Fibroblast of skin of left biceps (primary cell): ENCODE measurements around the gene CD36.
"Not testable (repeated sequence)": the region's sequence is repeated elsewhere in the genome, so short reads cannot be mapped to it uniquely, and the experiment has no call there.

ENCODE experiments used
- DNase-seq, 2 experiments: peaks; one replicate each; pipeline ENCODE4 v3.0.0-alpha.2; 2013; ENCODE audit warnings: low read depth in 2 of 2

The CD36 gene

DNA sequence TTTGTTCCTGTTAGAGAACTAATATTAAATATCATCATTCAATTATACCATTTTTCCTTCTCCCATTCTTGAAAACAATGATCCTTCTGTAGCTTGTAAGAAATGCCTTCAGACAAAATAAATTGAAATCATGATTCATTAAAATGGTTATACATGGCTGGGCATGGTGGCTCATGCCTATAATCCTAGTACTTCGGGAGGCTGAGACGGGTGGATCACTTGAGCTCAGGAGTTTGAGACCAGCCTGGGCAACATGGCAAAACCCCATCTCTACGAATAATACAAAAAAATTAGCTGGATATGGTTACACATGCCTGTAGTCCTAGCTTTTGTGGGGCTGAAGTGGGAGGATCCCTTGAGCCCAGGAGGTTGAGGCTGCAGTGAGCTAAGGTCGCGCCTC, 13.0 kb downstream of the CD36 start:
- DNase-seq = no peak

DNA sequence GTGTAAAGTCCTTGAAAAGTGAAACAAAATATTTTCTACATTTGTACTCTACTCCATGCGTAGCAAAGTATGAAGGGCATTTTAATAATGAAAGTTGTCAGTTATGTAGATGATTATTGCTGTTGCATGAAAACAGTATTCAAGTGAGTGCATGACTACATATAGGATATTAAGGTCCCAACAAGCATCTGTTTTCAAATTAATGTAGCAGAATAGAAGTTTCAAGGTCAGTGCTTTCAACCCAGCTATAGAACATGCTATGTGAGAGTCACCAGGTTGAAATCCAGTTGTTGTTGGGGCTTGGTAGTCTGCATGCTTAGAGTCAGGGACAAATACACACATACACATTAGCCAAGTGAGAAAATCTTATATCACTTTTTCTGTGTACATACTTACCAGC, 14.8 kb downstream of the CD36 start:
- no peak for DNase-seq

DNA sequence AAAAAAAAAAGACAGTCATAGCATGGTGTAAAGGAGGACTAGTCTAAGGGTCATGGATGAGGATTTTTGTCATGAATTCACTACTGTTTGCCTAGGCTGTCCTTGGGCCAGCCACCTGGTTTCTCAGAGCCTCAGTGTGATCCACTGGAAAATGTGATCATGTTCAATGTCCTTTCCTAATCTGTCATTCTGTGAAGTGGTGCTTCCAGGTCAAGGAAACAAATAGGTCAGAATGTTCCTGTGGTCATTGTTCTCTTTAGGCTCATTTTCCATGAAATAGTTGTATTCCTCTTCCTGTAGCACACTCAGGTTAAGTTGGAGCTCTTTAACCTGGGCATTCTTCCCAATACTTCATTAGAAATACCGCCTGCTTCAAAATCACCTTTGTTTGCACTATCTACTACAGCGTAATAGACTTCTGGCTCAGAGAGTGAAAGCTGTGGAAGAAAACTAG, 16.5 kb downstream of the CD36 start:
- DNase-seq = no peak

DNA sequence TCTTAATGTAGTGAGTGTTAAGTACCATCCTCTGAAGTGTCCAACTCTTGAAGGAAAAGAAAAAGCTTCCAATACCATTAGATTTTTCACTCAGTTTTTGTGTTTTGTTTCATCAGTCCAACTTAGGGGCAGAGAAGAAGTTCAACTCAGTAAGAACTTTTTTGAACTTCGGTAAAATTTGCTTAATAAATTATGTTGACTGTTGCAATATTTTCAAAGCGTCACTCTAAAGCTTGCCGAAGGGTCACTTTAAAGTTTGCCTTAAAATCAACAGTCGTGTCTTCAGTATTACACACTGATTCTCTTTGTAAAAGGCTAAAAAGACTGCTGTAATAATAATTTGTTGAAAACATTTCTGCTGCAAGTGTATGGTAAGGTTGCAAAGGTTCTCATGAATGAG, 17.6 kb downstream of the CD36 start:
- DNase-seq = no peak

DNA sequence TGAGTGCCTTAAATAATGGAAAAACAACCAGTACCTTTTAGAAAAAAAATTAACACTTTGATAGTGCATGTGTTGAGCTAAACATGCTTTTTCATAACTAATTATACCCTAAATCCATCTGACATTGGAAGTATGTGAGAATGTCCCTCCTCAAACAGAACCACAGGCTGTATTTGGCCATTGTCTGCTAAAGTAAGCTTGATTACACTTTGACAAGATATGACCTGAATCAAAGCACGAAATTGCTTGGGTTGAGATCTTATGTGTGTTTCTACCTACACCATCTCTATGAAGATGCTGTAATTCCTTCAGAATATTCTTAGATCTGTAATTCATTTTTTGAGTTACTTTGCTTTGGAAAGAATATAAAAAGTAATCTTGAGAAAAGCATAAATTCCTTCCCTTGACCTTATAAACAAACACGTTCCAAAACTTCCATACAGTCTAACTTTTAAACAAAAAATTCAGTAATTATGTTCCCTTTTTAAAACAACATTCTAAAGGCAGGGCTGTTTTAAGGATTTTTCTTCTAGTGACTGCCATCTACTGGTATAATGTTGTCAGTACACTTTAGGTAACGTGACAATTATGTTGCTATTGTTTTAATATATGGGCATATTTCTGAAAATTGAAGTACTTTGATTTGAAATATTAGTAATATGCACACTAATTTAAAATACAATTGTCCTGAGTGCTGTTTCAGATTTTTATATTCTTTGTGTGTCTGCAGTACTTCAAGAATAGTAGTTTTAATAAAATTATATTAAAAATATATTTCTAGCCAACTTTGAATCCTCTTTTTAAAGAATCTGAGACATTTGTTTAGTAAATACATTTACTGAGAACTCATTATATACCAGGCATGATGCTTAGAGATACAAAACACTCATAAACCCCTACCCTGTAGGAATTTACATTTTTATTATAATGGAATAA, 20.9 kb downstream of the CD36 start:
- no peak for DNase-seq

DNA sequence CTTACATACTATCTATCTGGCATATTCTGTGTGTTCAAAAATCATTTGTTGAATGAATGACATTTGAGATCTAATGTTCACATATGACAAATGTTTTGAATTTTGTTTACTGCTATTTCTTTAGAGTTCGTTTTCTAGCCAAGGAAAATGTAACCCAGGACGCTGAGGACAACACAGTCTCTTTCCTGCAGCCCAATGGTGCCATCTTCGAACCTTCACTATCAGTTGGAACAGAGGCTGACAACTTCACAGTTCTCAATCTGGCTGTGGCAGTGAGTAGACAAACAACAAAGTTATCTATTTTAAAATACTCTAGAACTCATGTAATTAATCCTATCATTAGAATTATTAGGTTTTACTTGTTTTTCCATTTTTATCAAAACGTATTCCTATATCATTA, 22.5 kb downstream of the CD36 start:
- DNase-seq = no peak

DNA sequence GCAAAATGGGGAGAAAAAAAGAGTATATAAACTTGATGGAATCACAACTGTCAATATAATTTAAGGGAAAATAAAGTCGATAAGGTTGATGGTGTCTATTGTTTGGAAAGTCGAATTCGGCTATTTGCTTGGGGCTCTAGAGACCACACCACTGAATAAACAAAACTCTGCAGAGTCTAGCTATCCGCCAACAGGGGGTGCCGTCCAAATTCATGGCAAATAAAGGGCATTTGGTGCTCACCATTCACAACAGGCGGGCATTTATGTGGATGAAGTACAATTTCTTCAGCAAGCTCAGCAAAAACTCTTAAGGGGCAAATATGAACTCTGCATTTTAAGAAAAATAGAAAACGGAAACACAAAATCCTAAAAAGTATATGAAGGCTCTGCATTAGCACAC, 23.3 kb downstream of the CD36 start:
- DNase-seq = no peak

DNA sequence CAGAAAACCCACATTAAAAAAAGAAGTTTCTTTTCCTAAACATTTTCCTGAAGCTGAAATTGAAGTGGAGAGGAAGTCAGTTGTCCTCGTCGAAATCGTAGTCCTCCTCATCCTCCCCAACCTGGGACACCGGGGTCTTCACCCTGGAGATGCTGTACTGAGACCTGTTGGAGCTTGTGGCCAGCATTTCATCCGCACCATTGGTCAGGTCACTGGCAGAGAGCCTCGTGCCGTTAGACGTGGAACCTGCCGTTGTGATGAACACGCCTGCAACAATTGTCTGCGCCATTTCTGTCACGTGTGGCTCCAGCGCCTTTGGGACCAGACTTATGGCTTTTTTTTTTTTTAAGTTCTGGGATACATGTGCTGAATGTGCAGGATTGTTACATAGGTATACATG, 23.8 kb downstream of the CD36 start:
- no peak for DNase-seq

DNA sequence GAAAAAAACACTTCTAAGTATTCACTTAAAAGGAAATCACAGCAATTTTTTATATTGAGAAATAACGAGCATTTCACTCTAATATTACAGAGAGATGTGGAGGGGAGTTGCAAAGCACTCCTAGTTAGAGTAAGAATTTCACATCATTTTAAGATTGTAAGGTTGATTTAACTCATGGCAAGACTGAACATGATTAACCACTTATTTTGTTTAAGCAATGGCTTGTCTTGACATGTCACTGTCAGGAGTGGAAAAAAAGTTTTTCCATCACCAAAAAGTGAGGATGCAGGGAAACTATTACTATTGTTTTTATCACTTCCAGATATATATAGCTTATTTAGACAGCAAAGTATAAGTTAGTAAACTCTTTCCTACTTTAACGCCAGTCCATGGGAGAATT, 27.1 kb downstream of the CD36 start:
- no peak for DNase-seq

DNA sequence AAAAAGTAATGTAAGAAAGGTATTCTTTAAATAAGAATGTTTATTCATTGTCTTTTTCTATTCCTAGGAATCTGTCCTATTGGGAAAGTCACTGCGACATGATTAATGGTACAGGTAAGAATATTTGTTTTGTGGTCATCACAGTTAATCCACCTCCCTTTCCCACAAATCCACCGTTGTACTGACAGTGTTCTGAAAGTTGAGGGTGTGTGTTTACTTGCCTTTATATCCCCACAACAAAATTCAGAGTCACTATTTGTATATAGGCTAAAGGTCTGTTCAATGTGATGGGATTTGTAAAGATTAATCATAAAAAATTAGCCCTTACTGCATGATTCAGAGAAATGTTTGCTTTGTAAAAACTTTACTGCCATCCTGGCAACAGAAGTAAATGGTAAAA, 27.9 kb downstream of the CD36 start:
- DNase-seq = no peak

DNA sequence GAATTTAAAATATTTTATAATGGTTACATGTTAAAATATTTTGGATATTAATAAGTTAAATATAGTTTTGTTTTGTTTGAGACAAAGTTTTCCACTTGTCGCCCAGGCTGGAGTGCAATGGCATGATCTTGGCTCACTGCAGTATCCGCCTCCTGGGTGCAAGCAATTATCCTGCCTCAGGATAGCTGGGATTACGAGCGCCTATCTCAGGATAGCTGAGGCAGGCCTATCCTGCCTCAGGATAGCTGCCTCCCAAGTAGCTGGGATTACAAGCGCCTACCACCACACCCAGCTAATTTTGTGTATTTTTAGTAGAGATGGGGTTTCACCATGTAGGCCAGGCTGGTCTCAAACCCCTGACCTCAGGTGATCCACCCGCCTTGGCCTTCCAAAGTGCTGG, 30.9 kb downstream of the CD36 start:
- not testable (repeated sequence) for DNase-seq

DNA sequence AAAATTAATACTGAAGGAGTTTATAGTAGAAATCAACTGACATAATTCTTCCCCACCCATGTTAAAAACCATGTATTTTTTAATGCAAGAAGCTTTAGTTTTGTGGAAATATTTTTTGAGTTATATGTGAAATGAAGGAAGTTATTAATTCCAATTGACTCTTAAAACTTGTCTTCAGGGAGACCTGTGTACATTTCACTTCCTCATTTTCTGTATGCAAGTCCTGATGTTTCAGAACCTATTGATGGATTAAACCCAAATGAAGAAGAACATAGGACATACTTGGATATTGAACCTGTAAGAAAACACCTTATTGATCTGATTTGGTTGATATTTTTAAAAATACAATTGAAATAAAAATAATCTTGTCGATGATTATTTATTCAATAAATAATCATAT, 33.3 kb downstream of the CD36 start:
- no peak for DNase-seq

DNA sequence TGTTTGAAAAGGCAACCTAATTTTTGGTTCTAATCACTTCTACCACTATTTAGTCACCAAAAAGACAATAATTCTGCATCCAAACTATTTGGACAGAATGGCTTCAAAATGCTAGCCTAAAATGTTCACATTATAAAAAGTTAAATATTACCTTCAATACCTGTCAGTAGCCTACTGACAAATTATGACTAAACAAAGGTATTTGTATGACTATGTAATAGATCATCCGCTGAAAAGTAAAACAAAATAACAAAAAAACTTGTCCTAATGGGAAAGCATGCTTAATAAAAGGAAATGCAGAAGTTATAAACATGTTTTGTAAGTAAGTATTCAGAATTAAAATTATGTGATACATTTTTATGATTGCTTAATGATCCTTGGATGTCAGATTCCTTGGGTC, 36.6 kb downstream of the CD36 start:
- no peak for DNase-seq

DNA sequence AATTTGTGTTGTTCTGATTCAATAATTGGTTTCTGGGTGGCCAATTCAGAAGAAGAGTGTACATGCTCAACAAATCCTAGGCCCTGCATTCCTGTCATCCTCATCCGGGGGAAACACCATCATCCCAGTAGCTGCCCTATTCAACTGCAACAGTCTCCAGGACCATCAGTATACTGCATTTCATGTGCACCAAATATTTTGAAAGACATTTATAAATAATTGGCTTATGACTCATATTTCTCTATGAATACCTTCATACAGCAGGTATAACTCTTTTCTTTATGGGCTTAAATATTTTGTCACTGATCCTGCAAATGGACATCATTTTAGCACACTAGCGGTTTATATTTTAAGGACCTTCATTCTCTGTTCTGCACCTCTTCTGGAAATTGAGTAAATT, 38.0 kb downstream of the CD36 start:
- DNase-seq = no peak

DNA sequence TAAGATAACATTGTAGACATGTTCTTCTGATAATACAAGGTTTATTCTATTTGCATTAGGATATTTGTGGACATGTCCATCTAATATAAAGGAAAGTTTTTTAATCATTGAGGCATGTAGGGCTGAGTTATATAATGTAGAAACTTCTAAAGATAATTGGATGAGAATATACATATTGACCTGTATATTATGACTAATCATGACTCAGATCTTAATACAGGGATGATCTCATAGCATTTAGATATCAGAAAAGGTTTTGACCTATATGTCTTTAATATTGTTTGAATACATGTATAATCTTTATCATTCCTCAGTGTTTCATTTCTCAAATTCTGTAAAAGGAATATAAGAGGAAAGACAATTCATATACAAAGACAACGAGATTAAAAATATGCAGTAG, 39.2 kb downstream of the CD36 start:
- no peak for DNase-seq

DNA sequence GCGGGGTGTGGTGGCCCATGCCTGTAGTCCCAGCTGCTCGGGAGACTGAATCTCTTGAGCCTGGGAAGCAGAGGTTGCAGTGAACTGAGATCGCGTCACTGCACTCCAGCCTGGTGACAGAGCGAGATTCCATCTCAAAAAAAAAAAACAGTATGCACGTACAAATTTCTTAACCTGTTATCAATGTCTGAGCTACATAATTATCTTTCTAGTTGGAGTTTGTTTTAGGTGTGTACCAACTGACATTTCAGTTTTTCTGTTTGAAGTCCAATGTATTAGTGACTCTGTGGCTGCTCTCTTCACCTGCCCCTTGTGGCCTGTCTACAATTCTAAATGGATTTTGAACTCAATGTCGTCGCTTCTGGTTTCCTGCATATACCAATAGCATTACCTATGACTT, 40.3 kb downstream of the CD36 start:
- no peak for DNase-seq

DNA sequence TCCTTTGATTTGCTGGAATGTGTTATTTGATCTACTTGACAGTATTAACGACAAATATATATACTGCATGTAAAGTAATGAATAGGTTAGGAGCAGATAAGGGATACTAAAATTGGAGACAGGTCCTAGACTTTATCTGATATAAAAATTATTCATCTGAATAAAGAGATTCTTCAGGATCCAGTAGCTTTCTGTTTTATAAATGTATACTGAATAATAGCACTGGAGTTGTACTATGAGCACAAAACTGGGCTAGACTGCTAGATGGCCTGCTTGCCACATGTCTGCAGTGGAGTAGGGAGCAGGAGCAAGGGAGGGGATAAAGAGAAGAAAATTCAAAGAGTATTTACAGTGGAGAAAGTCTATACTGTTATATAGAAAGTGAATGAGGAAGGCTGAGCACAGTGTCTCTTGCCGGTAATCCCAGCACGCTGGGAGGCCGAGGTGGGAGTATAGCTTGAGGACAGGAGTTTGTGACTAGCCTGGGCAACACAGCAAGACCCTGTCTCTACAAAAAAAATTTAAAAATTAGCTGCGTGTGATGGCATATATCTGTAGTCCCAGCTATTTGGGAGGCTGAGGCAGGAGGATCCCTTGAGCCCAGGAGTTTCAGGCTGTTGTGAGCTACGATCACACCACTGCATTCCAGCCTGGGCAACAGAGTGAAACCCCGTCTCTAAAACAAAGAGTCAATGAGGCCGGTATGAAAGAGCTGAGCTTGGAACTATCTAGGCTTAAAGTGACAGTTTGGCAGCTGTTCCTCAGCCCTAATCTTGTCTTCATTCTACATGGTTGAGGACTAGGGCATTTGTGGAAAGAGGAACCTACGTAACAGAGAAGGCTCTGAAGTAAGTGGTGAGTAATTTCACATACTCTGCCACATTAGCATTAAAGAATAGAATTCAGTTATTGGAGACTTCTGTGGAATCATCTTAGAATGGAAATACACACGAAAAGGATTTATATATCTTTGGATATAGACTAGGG, 41.8 kb downstream of the CD36 start:
- DNase-seq = no peak

DNA sequence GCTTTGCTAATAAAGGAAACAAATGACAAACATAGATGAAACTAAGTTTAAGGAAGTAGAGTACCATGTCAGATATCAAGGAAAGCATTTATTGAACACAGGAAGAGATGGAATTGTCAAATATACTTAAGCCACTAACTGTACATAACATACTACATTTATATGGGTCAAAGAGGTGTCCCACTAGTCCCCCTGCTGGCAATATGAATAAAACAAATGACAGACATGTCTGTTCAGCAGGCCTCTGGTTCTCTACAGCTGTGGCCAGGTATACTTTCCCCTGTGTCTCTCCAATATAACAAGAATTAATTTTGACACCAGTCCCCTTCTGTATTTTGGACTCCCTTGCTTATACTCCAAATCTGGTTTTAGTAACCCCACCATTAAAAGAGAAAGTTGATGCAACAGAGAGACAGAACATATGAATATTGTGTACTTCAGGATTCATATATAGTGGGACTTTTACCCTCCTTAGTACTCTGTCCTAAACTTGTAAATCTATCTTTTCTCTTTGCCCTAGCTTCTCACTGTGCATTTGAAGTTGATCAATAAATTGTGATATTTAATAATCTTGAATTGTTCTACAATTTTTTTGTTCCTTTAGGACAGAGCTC, 42.9 kb downstream of the CD36 start:
- no peak for DNase-seq

DNA sequence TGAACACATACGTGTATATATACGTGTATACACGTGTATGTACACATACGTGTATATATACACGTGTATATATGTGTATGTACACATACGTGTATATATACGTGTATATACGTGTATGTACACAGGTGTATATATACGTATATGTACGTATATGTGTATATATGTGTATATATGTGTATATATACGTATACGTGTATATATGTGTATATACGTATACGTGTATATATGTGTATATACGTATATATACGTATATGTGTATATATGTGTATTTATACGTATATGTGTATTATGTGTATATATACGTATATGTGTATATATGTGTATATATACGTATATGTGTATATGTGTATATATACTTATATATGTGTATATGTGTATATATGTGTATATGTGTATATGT, 44.3 kb downstream of the CD36 start:
- DNase-seq = no peak

DNA sequence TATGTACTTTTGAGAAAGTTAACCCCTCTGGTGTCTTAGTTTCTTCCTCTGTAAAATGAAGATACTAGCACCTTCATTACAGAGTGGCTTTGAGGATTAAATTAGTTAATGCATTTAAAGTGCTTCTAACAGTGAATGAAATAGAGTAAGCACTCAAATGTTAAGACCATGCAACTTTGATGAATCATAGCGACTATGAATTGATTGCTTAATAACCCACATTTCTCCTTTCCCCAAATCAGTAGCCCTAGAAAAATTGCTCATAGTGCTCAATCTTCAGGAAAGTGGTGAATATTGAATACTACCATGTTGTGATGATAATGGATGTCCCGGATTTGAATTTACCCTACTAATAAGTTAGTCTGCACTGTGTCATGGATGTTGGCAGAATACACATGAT, 48.1 kb downstream of the CD36 start:
- DNase-seq = no peak

DNA sequence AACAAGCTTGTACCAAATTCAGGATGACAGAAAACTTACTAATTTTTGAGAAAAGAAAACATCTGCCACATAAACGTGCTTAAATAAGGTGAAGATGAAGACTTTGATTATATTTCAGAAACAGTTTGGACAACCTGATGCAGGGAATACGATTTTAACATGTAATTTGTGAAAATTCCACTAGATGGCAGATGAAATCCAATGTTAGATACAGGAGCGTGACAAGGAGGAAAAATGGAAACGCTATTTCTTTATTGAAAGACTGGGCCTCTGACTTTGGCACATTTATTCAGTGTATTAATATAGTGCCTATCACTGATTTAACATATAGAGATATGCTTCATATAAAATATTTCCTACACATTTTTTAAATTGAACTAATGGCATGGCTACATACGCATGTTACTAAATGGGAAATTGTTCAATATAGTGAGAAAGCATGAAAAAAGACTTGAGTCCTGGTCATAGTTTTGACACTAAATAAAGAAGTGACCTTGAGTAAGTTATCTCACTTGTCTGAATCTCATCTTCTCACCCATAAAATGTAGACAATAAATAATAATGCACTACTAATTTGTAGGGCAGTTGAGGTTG, 60.7 kb downstream of the CD36 start:
- no peak for DNase-seq

DNA sequence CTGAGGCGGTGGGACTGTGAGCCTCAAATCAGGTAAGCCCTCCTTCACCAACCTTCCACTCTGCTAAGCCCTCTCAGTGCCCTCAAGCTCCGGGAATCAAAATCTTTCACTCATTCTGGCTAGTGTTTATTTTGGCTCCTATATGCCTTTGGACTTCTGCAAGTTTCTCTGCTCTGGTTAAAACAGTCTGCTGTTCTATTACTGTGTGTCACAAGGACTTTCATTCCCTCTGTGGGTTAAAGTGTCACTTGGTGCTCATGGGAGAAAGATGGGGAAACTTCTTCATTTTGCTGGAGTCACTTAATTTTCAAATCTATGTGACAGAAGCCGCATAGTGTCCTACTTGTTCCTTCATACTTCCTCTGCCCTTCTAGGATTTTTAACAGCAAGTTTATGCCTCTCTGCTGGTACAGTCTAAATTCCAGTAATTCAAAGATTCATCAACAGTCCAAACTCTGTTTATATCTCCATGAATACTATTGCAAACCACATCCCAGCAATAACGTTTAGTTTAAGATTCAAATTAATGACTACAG, 61.3 kb downstream of the CD36 start:
- DNase-seq = no peak
